ENCODE results near the gene ABCG4. TPM values are rescaled to one million over a fixed set of nuclear protein-coding genes. Genes with fewer than 3 reads are reported as not detected.

The ABCG4 gene
- total RNA-seq, 2 donors from 2014 or later, result 1.4 to 1.8 TPM

DNA sequence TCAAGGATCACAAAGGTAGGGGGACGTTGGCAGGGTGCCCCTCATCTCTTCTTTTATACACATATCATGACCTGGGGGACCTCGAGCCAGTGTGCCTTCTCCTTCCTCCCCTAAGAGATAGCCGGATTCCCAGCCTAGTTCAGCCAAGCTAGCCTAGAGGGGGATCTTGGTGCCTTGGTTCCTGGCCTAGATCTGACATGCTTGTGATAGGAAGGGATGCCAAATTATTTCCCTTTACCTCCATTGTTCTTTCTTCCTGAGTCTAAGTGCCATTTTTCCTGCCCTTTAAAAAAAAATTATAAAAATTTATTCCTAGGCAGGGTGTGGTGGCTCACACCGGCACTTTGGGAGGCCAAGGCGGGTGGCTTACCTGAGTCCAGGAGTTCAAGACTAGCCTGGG lies 34.5 kb upstream of the ABCG4 start:
- Histone ChIP-seq H3K4me3 (no peak overlapping the region), H3K27me3 (no peaks in the 10 kb centered on the region), H3K27ac (no peak overlapping the region), H3K4me1 (no peaks in the 10 kb centered on the region), H3K9me3 (no peaks in the 10 kb centered on the region), H3K36me3 (peaks cover 35% of the 10 kb centered on the region)
- DNase-seq (ENCODE audit: low spot score), result no peak
- TF ChIP-seq, protein P1, sequence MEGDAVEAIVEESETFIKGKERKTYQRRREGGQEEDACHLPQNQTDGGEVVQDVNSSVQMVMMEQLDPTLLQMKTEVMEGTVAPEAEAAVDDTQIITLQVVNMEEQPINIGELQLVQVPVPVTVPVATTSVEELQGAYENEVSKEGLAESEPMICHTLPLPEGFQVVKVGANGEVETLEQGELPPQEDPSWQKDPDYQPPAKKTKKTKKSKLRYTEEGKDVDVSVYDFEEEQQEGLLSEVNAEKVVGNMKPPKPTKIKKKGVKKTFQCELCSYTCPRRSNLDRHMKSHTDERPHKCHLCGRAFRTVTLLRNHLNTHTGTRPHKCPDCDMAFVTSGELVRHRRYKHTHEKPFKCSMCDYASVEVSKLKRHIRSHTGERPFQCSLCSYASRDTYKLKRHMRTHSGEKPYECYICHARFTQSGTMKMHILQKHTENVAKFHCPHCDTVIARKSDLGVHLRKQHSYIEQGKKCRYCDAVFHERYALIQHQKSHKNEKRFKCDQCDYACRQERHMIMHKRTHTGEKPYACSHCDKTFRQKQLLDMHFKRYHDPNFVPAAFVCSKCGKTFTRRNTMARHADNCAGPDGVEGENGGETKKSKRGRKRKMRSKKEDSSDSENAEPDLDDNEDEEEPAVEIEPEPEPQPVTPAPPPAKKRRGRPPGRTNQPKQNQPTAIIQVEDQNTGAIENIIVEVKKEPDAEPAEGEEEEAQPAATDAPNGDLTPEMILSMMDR (IDR thresholded peaks at IDR 0.05), result no peak

GRCh38 chr11:119115484-119116234 lies 33.2 kb upstream of the ABCG4 start:
- TF ChIP-seq, protein P1 (IDR thresholded peaks at IDR 0.05), result no peak
- DNase-seq (ENCODE audit: low spot score), result peak; percentile 68
- Histone ChIP-seq H3K9me3 (no peaks in the 10 kb centered on the region), H3K27me3 (no peaks in the 10 kb centered on the region), H3K27ac (no peak overlapping the region), H3K4me3 (no peak overlapping the region), H3K36me3 (peaks cover 35% of the 10 kb centered on the region), H3K4me1 (peaks cover 0 to 2% of the 10 kb centered on the region in 2 donors)

- H3K27ac ChIP-seq, result no peak overlapping the region
- DNase-seq (ENCODE audit: low spot score), result no peak
- H3K36me3 ChIP-seq, result peaks cover 29% of the 10 kb centered on the region
- H3K9me3 ChIP-seq, result no peaks in the 10 kb centered on the region
- peaks cover 0 to 5% of the 10 kb centered on the region in 2 donors for H3K4me1 ChIP-seq
- TF ChIP-seq, protein P1 (IDR thresholded peaks at IDR 0.05), result no peak
- H3K27me3 ChIP-seq, result no peaks in the 10 kb centered on the region
- H3K4me3 ChIP-seq, result no peak overlapping the region
Observed at GRCh38 chr11:119116235-119116594, 32.6 kb upstream of the ABCG4 start.

- no peak for DNase-seq (ENCODE audit: low spot score)
- Histone ChIP-seq H3K36me3 (peaks cover 25% of the 10 kb centered on the region), H3K27ac (no peak overlapping the region), H3K9me3 (no peaks in the 10 kb centered on the region), H3K27me3 (no peaks in the 10 kb centered on the region), H3K4me3 (no peak overlapping the region), H3K4me1 (peaks cover 0 to 5% of the 10 kb centered on the region in 2 donors)
- TF ChIP-seq, protein P1 (IDR thresholded peaks at IDR 0.05), result no peak
Observed at GRCh38 chr11:119116601-119117000, 32.3 kb upstream of the ABCG4 start.

GRCh38 chr11:119117004-119117706 lies 31.7 kb upstream of the ABCG4 start:
- Histone ChIP-seq H3K27me3 (no peaks in the 10 kb centered on the region), H3K9me3 (no peaks in the 10 kb centered on the region), H3K27ac (no peak overlapping the region), H3K4me1 (peaks cover 0 to 8% of the 10 kb centered on the region in 2 donors), H3K36me3 (peaks cover 20% of the 10 kb centered on the region), H3K4me3 (no peak overlapping the region)
- TF ChIP-seq, protein P1 (IDR thresholded peaks at IDR 0.05), result no peak
- no peak for DNase-seq (ENCODE audit: low spot score)
